GM18870 (cell line): ENCODE results near the gene ROR1.
A peak's percentile ranks its signal among the peaks of the same experiment; 100 is the strongest.

Experiments
- ATAC-seq: cut with Tn5 transposase; IDR thresholded peaks from one replicate; pipeline ENCODE4 v1.9.1; 2021; ENCODE audit warnings: moderate library complexity; ENCODE audit not compliant: unreplicated experiment

The ROR1 gene

DNA sequence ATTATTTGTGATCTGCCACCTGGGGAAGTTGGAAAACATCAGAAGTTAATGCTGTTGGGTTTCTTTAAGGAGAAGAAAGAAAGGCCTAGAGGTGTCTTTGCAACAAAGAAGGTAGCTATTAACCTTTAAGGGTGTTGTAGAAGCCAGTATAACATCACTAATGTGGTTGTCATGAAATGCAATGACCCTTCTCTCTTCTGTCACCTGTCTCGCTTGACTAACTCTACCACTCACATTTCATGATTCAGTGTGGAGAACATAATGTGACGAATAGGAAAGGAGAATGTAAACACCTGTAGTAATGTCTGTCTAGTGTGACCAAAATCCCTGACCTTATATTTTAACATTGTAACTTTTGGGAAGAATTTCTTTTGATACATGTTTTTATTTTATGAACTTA lies 217.9 kb downstream of the ROR1 start:
- no peak for ATAC-seq

DNA sequence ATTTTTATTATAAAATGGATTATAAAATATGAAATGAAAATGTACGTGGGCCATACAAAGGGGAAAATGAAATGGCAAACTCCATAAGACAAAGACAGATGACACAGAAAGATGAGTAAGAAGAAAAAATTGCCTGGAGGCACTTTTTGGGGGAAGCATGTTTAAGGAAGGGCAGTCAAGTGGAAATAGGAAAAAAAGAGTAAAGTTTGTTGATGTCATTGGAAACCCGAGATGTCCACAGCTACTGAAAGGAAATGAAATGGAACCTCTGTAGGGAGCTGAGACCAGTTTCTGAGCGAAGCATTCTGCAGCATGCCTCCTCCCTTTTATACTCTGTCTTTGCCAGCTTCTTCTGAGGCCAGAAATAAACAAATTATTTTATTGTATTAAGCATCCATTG lies 226.2 kb downstream of the ROR1 start:
- no peak for ATAC-seq

DNA sequence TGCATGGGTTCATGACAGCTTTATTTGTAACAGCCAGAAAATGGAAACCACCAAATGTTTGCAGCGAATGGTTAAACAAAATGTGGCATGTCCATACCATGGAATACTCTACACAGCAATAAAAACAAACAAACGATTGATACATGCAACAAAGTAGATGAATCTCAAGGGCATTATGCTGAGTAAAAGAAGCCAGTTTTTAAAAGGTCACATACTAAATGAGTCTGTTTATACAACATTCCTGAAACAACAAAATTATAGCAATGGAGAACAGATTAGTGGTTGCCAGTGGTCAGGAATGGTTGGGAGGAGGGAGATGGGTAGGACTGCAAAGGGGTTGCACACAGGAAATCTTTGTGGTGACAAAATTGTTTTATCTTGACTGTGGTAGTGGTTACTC lies 227.2 kb downstream of the ROR1 start:
- no peak for ATAC-seq

DNA sequence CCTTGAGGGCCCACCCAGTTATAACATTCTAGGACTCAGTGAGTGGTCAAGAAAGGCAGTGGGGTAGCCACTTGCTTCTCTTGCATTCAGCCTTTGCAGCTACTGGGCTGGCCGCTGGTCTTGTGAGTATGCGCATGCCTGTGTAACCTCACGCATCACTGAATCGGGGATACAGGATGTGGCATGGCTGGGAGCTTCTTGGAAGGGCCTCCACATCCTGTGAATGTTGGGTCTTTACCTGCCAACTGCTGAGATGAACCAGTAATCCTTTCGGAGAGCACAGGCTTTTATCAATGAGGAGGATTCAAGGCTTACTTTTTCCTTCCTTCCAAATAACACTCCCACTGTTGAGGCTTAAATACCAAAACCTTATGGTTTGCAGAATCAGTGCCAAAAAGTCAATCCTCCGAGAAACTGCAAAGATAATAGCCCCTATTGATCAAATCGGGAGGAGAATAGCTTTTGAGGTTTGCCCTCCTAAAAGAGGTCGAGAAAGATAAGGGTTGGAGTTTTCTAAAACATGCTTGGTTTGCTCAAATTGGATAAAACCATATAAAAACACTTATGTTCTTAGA lies 230.7 kb downstream of the ROR1 start:
- no peak for ATAC-seq

DNA sequence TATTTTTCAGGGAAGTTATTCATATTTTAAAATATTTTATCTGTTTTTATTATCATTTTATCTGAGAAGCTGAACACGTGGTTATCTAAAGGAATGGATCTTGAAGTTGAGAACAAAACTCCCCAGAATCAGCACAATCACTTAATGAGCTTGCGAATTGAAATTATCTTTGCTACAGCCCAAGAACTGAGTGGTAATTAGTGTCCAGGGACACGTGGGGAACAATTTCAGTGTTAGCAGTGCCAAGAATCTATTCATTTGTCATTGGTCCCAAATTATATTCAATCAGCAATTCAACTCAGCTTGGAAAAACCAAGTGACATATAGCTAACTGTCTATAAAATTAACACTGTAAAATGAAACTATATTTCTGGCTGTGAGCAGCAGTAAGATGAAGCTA lies 232.0 kb downstream of the ROR1 start:
- no peak for ATAC-seq

DNA sequence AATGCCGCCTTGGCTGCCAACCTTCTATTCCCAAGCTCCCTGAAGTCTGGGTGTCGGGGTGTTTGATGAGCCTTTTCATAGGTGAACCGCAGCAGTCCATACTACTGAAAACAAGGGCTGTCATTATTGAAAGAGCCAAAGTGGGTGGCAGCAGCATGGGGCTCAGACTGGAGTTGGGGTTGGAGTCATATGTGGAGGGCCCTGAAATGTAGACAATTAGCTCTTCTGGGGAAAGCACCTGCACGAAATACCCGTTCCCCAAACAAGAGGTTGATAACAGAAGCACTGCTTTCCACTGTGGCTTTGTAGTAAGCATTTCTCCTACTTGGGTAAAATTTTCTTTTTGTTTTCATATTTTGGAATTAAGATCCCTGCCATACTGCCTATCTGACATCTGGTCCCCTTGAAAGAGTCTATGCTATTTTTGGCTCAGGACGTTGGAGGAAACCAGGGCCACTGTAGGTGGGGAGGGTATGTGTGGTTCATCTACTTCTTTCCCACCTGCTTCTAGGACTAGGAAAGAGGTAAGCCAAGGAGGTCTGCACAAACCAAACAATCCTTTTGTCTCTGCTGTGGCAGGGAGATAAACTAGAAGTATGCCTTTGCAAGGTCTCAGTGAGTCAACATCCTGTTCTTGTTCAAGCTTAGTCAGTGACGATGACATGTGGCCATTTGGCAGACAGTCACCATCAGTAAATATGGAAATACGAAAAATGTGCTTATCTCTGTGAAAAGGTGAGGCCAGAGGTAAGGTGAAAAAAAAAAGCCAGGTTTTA lies 232.6 kb downstream of the ROR1 start:
- no peak for ATAC-seq

DNA sequence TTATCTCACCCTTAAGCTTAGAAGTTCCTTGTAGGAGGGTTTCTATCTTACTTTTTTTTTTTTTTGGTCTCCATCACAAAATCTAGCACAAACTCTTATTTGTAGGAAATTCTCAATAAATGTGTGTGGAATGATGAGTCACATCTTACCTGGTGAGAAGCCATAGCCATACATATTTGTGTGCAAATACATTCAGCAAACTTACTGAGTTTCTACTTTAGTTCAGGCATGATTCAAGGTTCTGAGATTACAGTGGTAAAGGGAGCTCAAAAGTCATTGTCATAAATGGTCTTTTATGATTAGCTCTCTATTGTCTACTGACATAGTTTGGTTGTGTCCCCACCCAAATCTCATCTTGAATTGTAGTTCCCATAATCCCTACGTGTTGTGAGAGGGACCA lies 236.5 kb downstream of the ROR1 start:
- ATAC-seq, result no peak

DNA sequence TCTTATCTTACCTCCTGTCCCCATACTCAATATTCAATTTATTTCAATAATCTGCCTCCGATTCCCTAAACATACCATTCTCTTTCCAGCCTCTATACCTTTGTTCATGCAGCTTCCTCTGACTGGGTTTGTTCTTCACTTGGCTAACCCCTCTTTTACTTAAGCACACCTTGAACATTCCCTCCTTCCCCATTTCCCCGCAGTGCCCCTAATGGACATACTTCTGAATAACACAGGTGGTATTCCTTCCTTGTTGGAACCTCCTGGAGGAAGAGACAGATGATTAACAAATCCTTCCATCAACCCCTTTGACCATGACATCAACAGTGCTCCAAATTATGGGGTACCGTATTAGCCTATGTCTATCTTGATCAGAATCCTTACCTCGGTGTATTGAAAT lies 239.6 kb downstream of the ROR1 start:
- ATAC-seq, result no peak

DNA sequence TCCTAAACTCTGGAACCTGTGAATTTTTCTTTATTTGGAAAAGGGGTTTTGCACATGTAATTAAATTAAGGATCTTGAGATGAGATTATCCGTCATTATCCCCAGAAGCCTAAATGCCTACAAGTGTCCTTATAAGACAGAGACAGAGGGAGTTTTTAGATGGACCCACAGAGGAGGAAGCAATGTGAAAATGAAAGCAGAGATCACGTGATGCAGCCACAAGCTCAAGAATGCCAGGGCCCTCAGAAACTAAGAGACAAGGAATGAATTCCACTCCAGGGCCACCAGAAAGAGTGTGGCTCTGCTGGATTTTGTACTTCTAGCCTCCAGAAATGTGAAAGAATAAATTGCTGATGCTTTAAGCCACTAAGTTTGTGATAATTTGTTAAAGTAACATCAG lies 246.0 kb downstream of the ROR1 start:
- peak; percentile 77 for ATAC-seq

DNA sequence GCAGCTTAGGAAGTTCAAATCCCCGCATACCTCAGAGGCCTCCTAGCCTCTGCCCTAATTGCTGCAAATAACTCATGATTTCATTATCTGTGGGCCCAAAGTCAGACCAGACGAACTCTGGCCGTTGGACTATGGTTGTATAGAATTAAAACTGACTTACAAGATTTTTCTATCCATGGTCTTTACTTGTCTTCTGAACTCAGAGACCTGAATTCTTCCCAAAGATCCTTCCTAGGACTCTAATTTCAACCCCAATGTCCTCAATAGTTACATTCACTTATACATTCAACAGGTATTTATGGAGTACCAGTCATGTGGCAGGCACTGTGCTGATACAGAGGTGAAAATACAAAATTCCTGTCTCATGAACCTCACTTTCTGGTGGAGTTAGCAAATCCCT lies 247.2 kb downstream of the ROR1 start:
- no peak for ATAC-seq

DNA sequence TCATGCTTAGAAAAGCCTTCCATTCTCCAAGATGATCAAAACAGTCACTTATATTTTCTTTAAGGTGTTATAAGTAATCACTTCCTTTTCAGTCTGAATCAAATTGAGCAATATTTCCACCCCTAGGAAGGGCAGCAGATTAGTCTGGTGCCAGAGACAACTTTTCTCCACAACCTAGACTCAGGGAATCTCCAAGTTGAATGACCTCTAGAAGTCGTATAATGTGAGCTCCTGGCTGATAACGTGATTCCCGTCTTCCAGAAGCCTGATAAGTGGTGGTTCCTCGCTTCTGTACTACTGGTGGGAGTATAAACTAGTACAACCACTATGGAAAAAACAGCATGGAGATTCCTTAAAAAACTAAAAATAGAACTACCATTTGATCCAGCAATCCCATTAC lies 251.2 kb downstream of the ROR1 start:
- no peak for ATAC-seq

DNA sequence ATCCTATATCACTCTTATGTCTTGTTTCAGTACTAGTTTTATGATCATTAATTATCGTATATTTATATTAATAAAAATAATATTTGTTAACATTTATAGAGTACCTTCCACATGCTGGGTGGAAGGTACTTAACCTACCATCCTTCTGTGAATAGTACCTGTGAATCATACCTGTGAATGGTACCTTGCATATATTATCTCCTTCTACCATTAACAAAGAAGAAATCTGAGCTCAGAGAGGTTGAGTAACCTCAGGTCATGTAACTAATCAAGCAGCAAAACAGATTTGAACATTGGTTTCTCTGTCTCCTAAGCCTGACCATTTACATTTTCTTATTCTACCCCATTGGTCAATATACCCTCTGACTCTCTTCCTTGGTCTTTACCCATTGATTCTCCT lies 255.2 kb downstream of the ROR1 start:
- no peak for ATAC-seq

DNA sequence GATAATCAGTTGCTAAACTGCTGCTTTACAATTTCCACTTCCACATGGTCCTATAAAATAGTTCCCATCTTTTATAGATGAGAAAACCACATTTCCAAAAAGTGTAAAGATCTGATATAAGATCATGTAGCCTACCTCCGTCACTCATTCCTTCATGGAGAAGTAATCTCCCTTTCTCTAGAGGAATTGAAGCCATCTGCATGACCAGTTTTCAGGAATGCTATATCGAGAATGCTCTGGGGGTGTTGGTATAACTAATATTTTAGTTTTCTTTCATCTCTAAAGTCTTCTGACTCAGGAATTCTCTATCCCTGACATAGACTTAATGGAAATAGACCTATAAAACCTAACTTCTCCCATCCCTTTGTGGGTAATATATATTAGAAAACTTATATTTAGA lies 256.6 kb downstream of the ROR1 start:
- no peak for ATAC-seq

DNA sequence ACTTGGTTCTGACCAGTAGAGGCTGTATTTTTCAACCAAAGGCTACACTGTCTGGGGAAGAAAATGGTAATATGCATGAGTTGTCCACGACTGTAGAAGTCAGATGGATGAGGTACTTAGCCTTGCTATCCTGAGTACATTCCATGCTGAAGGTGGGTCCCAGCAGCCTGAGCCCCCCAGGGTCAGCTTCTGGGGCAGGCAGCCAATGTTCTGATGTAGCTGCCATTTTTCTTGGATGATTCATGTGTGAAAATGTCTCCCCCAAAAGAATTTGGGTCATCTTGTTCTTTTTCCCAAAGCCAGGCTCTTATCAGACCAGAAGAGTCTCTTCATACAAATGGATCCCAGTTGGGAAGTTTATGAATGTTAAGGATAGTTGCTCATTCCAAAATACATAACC lies 257.4 kb downstream of the ROR1 start:
- ATAC-seq, result no peak

DNA sequence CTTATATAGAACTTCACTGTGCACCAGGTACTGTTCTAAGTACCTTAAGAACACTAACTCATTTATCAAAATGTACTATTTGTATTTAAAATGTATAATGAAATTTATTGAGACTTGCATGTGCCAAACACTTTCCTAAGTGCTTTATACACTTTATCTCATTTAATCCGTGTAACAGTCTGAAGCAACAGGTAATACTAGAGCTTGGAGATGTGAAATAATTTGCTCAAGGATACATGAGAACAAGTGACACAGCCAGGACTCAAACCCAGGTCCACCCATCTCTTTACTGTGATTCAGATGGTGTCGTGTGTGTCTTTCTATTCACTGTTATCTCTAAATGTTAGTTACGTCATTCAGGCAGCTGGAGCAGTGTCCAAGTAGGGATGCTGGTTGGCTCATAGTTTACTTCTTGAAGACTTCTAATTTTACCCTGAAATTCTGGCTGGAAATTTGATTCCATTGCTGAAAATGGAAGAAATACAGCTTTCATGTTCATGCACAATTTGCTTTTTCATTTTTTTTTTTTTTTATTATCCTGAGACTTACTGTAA lies 259.9 kb downstream of the ROR1 start:
- no peak for ATAC-seq

DNA sequence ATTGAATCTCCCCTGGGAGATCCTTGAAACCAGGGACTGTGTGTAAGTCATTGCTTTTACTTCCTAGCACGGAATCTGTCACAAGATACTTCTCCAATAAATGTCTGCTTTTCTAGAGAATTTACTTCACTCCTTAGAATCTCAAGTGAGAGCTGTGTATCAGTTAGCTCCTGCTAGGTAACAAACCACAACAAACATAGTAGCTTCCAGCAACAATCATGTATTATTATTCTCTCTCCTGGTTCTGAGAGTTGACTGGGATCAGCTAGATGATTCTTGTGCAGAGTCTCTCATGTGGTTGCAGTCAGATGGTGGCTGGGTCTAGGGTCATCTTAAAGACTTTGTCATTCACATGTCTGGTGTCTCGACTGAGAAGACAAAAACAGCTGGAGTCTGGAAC lies 262.7 kb downstream of the ROR1 start:
- ATAC-seq, result no peak

DNA sequence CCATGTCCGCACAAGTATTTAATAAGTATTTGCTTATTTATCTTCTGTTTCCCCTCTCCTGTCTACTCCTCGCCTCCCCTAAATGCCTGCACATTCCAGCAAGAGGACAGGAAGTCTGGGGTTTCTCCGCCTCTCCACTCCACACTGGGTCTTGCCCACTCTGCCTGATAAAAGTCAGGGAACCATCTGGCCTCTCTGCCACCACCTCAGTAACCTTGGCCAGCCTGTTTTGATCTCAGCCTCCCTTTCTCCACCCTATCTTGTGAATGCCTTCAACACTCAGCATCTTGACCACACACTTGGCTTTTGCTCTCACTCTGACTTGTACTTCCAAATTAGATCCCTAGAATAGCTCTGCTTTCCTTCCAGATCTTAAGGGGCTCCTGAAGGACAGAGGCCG lies 264.3 kb downstream of the ROR1 start:
- no peak for ATAC-seq

DNA sequence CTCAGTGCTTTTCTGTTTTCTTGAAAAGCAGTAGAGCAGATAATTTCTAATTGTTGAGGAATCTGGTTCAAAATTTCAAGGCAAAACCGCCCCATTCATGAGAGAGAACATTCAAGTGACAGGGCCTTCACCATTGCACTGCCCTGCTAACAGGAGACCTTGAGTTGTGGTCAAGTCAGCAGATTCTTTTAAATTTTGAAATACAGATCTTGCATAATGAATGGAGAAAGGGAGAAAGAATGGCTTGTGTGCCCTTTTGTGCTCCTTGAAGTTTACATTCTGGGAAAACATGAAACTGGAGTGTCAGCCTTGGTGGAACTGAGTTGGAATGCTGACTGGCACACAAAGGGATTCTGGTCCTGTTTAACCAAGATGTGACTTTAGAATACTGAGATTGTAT lies 265.1 kb downstream of the ROR1 start:
- no peak for ATAC-seq

DNA sequence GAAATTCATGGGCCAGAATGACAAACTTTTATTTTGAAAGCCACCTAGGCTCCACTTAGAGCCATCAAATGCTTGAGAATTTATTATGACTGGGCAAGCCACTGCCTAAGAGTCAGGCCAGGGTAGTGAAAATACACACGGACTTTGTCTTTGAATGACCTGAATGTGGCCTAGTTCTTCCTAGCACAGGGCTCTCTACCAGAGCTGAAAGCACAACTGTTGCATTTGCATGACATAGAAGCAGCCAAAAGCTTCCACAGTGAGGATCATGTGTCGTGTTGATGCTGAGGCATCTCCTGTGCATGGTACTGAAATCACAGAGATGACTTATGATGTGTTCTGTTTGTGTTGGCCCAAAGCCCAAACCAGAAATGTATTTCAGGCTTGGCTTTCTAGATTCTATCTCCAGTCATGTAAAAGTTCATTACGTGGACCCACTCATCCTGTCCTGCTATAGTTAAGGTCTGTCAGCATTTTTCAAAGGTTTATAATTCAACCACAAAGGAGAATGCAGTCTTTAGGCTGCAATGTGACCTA lies 265.6 kb downstream of the ROR1 start:
- no peak for ATAC-seq

DNA sequence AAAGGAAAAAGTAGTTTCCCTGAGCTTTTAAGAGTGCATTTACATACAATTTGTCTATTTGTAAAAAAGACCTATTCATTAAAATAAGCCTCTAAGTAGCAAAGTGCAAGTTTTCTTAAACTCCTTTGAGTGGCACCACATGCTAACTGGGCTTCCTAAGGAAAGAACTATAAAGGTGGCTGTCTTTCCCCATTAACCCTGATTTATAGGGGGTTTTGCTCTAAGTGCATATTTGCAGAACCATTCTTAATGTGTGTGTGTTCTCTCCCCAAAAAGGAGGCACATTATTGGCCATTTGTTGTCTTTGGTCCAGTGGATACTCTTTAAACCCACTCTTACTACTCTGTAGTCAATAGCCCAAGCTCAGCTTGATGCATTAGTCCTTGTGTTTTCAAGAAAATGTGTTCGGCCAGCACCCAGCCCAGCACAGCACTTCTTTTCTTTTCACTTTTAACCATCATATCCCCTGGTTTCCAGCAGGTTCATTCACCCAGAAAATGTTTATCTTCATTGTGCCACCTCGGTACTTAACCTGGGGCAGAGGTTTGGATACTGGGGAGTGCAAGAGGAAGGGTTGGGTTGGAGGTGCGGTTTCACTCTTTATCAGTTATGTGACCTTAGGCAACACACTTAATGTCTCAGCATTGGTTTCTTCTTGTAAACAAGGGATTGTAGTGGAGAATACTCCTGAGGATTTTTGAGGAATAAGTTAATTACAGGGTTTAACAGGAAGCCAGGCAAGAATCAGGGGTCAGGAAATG lies 267.7 kb downstream of the ROR1 start:
- no peak for ATAC-seq

DNA sequence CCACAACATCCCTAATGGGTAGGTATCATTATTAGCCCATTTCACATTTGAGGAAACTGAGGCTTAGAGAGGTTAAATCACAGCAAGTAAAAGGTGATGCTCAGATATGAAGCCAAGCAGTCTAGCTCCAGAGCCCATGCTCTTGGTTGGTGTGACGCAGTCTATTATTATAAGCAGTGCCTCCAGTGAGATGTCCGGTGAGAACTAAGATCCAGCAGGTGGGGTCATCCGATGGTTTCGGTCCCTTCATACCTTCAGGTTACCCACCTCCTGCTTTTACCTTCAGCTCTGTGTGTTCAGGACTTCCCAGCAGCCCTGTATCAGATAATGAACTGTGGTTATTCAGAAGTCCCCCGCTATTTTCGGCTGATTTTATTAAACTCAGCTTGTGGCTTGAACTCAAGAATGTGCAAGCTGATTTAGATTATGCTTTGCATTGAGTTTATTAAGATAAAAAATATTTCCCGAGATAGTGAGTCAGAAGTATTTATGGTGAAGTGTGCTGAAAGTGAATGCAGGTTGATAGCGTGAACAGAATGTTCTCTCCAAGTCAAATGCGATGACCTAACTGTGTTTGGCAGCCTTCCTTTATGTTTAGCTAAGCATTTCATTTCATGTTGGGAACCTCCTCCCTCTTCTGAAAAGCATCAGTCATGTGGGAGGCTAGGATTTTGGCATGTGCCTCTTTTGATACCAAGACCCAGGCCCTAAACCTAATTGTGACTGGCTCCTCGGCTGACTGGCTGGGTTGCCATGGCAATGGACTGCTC lies 268.7 kb downstream of the ROR1 start:
- no peak for ATAC-seq
